Activated CD8-positive, alpha-beta memory T cell treated with anti-CD3 and anti-CD28 coated beads, Interleukin-2, amount 50 U/mL, for 24 hours (primary cell): ENCODE measurements around the gene AIM2.
"Not testable (repeated sequence)": the region's sequence is repeated elsewhere in the genome, so short reads cannot be mapped to it uniquely, and the experiment has no call there.

ENCODE experiments used
- DNase-seq: peaks from one replicate; pipeline ENCODE4 v3.0.0-alpha.2; 2020; ENCODE audit errors: extremely low read depth

The AIM2 gene

DNA sequence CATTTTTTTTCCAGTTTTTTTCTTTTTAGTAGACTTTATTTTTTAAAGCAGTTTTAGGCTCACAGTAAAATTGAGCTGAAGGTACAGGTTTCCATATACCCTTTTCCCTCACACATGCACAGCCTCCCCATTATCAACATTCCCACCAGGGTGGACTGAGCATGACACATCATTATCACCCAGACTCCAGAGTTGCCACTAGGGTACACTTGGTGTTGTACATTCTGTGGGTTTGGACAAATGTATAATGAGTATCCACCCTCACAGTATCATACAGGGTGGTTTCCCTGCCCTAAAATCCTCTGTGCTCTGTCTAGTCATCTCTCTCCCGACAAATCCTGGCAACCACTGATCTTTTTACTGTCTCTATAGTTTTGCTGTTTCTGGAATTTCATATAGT, 3.0 kb upstream of the AIM2 start:
- no peak for DNase-seq

DNA sequence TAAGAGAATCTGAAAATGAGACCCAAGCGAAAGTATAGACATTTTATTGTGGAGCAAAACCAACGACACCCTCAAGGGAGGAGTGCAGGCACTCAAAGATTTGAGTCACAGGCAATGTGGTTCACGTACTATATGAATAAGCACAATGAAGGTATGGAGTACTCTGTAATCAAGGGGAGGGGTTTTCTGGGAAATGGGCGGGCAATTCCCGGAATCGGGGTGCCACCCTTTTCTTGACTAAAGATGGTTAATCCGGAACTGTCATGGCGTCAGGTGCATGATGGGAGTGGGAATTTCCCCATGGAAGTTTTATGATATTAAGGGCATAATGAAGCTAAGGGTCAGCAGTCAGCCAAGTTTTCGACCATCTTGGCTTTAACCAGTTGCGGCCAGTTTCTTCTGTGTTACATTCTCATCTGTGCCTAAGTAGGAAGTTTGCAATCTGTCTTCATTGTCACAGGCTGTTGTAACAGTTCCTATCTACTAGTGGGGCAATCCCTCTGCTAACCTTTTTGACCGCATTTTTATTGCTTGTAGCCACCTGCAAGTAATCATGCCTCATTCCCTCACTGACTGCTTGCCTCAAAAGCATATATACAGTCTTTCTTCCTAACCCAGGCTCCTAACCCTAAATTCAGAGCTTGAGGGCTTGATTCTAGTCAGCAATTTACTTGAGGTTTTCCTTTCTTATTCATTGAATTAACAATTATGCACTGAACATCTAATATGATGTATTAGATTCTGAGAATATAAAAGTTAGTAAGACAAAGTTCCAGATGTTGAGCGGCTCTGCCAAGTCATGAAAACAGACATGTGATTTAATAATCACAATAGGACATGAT, 775 bp upstream of the AIM2 start:
- peak; percentile 96 for DNase-seq

DNA sequence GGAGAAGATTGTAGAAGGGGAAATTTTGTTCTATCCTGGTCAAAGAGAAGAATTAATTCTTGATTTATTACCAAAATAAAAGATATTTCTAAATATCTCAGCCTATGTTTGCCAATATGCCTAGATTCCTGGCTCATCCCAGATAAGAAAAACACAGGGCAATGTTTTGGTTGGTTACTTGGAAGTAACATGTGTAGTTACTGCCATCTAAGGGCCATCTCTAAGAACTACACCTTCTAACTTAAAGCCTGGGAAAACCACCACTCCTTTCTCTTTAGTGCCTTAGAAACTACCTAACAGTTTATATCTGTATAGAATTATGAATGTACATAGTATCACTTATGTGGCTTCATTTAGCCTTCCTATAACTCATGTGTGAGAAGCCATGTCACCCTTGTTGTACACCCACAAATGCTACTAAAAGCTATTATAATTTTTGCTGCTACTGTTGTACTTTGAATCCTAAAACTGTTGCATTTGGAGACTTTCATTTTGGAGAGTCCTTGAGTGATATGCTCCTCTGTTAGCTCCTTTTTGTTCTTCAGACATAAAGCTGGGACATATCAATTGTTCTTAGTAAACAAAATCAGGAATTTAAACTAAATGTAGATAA, 4.5 kb downstream of the AIM2 start:
- no peak for DNase-seq

DNA sequence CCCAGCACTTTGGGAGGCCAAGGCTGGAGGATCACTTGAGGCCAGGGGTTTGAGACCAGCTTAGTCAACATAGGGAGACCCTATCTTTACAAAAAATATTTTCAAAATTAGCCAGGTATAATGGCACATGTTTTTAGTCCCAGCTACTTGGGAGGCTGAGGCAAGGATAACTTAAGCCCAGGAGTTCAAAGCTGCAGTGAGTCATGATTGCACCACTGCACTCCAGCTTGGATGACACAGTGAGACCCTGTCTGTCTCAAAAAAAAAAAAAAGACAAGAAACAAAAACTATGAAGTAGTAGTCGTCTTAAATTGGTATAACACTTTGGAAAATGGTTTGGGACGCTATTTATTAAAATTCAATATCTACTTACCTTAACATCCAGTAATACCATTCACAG, 7.7 kb downstream of the AIM2 start:
- DNase-seq = no peak

DNA sequence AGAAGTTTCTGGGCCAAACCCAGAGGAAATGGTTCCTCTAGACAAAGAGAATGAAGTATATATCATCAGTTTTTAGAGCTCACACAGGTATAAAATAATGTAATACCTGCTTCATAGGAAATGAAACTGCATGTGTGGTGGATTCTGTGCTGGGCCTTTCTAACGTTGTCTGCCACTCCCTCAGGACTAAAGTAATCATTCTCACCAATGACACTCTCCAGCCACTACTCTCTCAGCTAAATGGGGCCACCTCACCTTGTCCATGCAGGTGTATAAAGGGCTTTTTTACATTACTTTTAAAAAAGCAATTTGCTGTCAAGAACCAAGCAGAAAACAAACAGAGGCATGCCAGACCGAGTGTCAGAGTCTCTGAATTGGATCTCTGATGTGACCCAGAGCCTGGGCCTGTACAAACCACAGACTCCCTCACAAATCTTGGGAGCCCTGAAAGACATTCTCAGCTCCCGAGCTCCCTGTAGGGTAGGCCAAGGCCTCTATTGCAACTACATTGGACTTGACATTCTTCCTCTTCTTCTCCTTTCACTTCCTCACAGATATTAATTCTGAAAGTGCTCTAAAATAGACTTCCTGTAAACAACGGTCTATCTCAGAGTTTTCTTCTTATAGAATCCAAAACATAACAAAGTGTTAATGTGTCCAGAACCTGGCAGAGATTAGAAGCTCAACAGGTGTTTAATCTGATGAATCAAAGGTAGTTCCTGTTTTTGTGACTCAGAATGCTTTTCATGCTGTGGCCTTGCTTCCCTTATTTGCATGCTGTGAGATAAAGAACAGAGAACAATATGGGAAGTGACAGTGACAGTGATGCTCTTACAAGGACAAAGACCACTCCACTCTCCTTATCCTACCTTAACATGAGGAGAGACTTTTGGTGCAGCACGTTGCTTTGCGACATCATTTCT, 8.6 kb downstream of the AIM2 start:
- DNase-seq = no peak

DNA sequence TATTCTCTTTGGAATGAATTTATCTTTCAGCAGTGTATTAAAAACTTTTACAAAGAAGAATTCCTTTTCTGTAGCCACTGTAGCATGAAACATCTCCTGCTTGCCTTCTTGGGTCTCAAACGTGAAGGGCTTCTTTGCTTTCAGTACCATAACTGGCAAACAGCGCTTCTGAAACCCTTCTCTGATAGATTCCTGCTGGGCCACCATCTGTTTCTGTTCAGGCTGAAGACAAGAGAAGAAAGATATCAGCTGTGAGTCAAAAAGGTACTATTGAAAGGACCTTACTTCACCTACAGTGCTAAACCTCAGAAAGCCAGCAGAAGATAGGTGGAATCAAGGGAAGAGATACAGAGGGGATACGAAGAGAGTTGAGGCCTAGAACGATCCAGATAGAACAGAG, 10.5 kb downstream of the AIM2 start:
- DNase-seq = no peak

DNA sequence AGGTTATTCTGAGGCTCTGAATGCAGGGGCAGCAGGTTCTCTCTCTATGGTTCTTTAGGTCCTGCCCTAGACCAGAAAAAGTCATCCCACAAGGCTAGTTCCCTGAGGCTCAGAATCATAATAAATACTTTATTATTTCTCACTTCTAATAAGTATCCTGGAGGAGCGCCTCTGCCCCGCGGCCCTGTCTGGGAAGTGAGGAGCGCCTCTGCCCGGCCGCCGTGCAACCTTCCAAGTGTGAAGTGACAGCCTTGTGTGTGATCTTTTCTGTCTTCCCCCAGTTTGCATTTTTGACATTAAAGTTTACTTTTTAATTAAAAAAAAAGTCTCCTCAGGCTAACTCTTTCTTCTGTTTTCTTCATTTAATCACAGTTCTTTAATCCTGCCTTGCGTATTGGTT, 11.5 kb downstream of the AIM2 start:
- no peak for DNase-seq

DNA sequence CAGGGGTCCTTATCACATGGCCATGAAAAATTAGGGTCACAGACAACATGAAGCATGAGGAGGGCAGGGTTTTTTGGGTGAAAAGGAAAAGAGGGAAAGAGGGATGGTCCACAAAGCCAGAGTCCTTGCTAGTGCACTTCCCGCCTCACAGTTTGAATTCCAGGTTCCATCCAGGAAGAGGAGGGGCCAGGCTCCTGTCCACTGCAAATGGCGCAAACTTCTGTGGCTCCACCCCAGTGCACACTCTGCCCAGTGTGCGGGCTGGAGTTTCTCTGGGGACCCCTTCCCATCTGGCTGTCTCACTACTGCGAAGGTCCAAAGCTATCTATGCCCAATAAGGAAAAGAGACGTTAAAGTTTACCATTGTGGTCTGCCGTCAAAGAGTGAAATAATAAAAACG, 17.8 kb downstream of the AIM2 start:
- no peak for DNase-seq

DNA sequence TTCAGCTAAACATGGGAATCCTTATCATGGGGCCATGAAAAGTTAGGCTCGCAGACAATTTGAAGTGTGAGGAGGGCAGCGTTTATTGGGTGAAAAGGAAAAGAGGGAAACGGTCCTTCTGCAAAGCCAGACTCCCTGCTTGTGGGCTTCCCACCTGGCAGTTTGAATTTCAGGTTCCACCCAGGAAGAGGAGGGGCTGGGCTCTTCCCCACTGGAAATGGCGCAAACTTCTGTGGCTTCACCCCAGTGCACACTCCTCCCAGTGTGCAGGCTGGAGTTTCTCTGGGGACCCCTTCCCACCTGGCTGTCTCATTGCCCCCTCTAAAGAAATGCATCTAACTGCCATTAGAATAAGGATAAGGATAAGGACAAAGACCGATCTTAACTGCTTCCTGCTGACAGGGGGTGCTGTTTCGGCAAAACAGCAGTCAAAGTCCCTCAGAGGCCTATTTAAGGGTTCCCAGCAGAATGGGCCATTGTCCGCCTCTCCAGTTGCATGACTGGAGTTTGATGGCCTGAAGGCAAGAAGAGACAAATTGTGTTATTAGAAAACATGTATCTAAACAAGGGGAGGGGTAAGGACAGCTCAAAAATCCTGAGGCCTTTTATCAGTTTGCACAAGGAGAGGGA, 20.4 kb downstream of the AIM2 start:
- DNase-seq = no peak

DNA sequence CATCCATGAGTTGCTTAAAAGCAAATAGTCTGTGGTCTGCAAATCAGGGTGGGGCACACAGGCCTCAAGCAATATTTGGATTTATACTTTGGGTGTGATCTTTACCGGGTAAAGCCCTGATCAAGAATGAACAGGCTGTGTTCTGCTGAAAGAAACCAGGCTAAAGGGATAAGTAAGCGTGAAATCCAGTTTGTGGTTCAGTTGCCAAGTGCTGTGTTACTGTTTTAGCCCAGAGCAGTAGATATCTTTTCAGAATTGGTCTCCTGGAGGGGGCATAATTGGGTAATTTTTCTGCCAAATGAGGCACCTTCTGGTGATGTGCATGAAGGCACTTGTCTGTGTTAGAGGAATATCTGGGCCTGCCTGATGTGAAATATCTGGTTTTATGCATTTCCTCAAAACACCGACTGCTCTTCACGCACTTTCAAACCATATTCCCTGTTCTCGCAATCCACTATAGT, 21.4 kb downstream of the AIM2 start:
- DNase-seq = no peak

DNA sequence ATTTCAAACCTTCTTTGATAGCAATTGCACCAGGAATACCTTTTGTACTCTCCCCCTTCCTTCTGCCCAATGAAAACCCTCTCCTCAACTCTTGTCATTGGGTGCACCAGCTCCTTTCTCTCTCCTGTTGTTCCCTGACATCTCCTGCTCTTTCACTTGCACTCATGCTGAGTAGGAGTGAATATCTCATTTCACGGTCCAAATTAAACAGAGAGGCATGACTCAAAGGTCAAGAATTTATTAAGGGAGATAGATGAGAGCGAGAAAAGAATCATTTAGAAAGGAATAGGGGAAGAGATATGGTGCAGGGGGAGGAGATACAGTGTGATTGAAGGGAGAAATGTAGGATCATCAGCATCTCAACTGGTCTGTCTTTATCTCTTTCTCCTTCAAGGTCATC, 22.1 kb downstream of the AIM2 start:
- DNase-seq = no peak

DNA sequence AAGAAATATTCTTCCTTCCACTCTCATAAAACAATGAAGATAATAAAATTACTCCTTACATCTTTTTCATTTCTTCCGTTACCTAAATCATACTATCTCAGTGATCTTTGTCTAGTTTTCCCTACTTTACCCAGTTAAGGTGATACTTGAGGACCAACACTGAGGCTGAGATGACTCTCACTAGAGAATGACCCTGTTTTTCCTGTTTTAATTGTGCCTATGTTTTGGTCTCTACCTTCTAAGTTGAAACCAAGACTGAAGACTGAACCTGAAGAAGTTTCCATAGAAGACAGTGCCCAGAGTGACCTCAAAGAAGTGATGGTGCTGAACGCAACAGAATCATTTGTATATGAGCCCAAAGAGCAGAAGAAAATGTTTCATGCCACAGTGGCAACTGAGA, 25.1 kb downstream of the AIM2 start:
- no peak for DNase-seq

DNA sequence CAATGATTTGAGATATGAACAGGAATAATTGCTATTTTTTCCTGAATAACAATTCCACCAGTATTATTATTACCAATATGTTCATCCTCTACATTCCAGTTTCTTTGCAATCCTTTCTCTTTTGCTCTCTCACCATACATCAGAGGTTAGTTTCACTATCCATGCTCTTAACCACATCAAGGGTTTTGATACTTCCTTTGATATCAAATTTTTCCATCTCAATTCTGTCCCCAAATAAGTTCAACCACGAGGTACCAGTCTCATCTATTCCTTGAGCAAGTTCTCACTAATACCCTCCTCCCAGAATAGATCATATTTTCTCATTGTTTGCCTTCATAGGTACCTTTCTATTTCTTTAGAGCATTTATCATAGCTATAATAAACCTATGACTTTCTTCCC, 30.1 kb downstream of the AIM2 start:
- not testable (repeated sequence) for DNase-seq

DNA sequence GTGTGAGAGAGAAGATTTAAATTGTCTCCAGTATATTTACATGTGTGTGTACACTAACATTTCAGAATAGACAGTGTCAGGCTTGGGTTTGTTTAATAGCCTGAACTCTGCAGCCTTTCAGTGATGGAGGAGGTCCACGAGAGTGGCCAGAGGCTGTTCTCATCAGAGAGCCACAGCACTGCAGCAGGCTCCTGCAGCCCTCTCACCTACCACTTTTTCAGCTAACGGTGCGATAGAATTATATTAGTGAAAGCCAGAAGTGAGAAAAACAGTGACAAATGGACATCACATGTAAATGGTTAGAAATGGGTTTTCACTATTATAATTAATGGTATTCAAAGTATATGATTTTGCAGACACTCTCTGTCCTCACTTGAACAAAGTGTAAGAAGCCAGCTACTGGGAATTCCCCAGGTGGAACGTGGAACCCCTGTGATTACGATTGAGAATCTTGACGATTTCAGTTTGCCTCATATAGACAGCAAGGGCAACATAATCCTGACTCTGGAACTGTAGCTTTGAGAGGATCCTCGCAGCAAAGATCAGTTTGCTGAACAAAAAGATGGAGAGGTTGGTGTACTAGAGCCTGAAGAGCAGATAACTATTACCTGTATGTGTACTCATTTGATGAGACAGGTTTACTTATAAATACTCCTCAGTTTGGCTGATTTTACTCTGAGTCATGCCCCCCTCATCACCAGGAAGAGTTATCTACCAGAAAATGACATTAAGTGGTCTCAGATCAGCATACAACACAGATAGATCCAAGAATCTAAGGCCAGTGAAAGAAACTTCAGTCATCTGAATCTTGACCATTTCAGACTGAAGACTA, 35.5 kb downstream of the AIM2 start:
- DNase-seq = no peak

DNA sequence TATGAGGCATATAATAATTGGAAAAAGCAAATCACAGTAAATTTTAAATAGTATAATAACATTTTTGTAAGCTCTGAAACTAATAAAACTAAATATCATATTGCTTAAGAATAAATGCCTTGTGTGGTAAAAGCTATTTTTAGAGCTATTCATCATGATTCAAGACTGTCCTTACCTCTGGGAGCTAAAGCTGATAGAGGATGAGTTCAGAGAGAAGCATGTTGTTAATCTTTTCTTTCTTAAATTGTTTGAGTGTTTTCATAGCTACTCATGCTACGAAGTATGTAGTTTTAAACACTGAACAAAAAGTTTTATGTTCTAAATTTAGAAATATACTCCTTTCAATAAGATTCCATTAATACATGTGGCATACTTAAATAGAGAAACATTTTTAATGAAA, 36.4 kb downstream of the AIM2 start:
- no peak for DNase-seq

DNA sequence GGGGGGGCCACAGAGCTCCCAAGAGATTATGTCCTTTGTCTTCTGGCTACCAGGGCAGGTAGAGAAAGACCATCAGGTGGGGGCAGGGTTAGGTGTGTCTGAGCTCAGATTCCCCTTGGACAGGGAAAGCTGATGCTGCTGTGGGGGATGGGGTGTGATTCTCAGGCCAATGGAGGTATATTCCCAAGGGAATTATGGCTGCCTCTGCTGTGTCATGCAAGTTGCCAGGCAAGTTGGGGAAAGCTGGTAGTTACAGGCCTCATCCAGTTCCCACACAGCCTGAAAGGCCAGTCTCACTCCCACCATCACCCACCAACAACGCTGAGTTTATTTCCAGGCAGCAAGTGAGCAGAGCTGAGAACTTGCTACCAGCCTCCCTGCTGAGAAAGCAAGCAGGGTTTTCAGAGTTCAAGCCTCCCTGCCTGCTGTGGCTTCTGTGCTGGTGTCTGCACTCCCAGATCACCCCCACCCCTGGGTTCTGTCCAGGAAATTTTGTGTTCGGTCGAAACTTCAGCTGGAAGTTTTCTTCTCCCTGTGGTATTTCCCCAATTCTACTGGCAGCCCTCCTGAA, 45.6 kb downstream of the AIM2 start:
- DNase-seq = no peak

DNA sequence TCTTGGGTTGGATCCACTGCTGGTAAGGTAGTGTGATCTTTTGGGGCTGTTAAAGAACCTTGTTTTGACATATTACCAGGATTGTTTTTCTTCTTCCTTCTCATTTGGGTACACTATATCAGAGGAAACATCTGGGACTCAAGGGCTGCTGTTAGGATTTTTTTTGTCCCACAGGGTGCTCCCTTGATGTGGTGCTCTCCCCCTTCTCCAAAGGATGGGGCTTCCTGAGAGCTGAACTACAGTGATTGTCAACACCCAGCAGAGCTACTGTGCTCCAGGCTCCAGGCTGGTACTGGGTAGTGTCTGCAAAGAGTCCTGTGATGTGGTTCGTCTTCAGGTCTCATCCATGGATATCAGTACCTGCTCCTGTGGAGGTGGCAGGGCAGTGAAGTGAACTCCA, 46.3 kb downstream of the AIM2 start:
- DNase-seq = no peak

DNA sequence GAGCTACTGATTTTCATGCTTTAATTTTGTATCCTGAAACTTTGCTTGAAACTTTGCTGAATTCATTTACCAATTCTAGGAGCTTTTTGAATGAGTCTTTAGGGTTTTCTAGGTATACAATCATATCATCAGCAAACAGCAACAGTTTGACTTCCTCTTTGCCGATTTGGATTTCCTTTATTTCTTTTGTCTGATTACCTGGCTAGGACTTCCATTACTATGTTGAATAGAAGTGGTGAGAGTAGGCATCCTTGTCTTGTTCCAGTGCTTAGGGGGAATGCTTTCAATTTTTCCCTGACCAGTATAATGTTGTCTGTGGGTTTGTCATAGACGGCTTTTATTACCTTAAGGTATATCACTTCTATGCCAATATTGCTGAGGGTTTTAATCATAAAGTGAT, 49.7 kb downstream of the AIM2 start:
- DNase-seq = not testable (repeated sequence)

DNA sequence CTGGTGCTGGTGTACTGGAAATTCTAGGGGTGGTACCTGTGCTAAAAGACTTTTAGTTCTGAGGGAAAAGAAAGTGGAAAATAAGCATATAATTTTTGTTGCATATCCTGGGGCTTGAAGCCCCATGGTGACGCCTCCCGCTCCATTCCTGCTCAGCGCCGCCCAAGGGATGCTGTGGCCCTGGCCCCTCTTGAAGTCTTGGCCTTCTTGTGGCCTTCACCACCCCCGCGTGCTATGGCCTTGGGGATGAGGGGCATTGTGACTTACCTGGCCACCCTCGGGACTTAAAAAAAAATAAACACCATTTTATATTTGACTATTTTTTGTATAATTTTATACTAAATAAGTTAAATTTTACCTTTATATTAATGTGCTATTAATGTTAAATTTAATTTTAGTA, 51.5 kb downstream of the AIM2 start:
- no peak for DNase-seq

DNA sequence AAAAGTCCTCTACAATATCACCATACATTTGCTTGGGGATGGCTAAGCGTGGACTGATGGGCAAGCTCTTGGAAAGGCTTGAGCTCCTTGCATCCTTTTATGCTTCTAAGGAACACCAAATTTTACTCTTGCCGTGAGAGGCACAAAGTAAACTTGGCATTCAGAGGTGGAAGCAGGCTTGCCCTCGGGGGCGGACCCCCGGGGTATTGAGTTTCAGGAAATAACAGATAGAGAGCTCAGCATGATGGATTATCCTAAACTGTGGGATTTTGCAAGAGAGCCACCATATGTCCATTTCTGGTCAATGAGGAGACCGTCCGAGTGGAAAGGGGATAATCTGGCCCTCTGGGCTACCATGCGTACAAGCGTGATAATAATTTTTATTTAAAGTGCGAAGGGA, 52.8 kb downstream of the AIM2 start:
- no peak for DNase-seq

DNA sequence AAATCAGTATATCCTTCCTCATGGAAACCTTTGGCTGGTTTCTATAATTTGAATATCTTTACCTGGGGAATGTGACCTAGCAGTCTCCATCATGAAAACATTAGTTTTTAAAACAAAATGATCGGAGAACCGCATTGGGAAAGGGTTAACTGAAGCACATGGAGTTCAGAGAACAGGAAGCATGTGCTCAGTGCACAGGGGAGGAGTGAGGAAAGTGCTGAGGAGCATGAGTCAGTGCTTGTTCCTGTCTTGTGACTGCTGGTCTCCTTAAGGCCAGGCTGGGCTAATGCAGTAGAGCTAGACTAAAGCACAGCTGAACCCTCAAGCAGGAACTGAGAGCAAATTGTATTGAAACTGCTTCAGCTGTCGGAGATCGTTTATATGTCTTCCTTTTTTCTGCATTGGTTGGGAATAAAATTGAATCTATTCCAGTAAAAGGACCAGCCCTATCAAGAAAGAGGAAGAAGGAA, 61.1 kb downstream of the AIM2 start:
- DNase-seq = no peak
